ENCODE results near the gene ATP5PD. TPM values are rescaled to one million over a fixed set of nuclear protein-coding genes. Genes with fewer than 3 reads are reported as not detected.
"Not testable (repeated sequence)": the region's sequence is repeated elsewhere in the genome, so short reads cannot be mapped to it uniquely, and the experiment has no call there.

ATP5PD gene
- total RNA-seq, 1 experiment from 2014 or later: 383 TPM

DNA sequence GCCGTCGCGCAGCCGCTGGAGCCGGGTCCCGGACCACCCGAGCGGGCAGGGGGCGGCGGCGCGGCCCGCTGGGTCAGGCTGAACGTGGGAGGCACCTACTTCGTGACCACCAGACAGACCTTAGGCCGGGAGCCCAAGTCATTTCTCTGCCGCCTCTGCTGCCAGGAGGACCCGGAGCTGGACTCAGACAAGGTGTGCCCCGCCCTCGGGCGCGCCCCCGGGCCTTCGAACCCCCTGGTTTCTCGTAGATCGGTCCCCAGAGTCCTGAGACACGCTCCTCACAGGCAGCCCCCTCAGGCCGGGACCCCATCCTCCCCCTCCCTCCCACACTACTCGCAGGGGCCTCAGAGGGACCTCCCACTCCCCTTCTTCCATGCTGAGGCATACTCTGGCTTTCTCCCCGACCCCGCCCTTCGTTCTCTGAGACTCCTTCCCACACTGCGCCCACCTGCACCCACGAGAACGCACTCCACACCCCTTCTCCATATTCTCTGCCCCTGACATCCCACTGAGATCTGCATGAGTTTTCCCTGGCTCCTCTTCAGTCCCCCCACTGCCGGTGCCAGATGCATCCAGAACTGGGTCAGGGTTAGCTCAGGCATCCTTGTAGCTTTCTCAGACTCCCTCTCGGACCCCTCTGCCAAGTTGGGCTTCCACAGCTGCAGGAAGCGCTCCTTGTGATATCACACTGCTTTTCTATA is 779 bp upstream of the ATP5PD start:
- CTCF ChIA-PET: interaction anchor here (0.6 to 2.4 kb wide), 12 partner anchors 13 to 223 kb away, joined by 3 to 13 read pairs (median 4); partner anchors contain the start of genes HID1, MIF4GD, MRPL58 and OTOP2
- peak; percentile 1; the same call in 1 of the 2 replicates for ATAC-seq
- POLR2A ChIA-PET: interaction anchor here (0.7 to 2.3 kb wide), 3 partner anchors 13 to 174 kb away, joined by 3 to 9 read pairs (median 3); partner anchors contain the start of gene MRPL58
- H3K36me3 Mint-ChIP-seq: peaks cover 27% of the 10 kb centered on the region
- H3K4me1 Mint-ChIP-seq: peaks cover 36% of the 10 kb centered on the region
- H3K4me3 Mint-ChIP-seq: peak overlapping the region; percentile 99
- peak; percentile 44 for DNase-seq (ENCODE audit: low spot score)
- peak overlapping the region; percentile 81 for H3K27ac Mint-ChIP-seq
- TF ChIP-seq, protein P1, sequence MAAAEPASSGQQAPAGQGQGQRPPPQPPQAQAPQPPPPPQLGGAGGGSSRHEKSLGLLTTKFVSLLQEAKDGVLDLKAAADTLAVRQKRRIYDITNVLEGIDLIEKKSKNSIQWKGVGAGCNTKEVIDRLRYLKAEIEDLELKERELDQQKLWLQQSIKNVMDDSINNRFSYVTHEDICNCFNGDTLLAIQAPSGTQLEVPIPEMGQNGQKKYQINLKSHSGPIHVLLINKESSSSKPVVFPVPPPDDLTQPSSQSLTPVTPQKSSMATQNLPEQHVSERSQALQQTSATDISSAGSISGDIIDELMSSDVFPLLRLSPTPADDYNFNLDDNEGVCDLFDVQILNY (CRISPR knock-in tag; IDR thresholded peaks at IDR 0.05): no peak
- TF ChIP-seq SOX15 (CRISPR knock-in tag; IDR thresholded peaks at IDR 0.05): no peak
- TF ChIP-seq, protein P2, sequence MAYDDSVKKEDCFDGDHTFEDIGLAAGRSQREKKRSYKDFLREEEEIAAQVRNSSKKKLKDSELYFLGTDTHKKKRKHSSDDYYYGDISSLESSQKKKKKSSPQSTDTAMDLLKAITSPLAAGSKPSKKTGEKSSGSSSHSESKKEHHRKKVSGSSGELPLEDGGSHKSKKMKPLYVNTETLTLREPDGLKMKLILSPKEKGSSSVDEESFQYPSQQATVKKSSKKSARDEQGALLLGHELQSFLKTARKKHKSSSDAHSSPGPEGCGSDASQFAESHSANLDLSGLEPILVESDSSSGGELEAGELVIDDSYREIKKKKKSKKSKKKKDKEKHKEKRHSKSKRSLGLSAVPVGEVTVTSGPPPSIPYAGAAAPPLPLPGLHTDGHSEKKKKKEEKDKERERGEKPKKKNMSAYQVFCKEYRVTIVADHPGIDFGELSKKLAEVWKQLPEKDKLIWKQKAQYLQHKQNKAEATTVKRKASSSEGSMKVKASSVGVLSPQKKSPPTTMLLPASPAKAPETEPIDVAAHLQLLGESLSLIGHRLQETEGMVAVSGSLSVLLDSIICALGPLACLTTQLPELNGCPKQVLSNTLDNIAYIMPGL (CRISPR knock-in tag; IDR thresholded peaks at IDR 0.05): no peak
- no peak for TF ChIP-seq ZNF232 (CRISPR knock-in tag; IDR thresholded peaks at IDR 0.05)
- TF ChIP-seq, protein P3, sequence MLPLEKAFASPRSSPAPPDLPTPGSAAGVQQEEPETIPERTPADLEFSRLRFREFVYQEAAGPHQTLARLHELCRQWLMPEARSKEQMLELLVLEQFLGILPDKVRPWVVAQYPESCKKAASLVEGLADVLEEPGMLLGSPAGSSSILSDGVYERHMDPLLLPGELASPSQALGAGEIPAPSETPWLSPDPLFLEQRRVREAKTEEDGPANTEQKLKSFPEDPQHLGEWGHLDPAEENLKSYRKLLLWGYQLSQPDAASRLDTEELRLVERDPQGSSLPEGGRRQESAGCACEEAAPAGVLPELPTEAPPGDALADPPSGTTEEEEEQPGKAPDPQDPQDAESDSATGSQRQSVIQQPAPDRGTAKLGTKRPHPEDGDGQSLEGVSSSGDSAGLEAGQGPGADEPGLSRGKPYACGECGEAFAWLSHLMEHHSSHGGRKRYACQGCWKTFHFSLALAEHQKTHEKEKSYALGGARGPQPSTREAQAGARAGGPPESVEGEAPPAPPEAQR (CRISPR knock-in tag; IDR thresholded peaks at IDR 0.05): no peak
- no peak for TF ChIP-seq PRRX2 (CRISPR knock-in tag; IDR thresholded peaks at IDR 0.05)
- TF ChIP-seq MYBL2 (CRISPR knock-in tag; IDR thresholded peaks at IDR 0.05): no peak
- no peak for TF ChIP-seq NFE2L1 (CRISPR knock-in tag; IDR thresholded peaks at IDR 0.05)
- TF ChIP-seq, protein P4, sequence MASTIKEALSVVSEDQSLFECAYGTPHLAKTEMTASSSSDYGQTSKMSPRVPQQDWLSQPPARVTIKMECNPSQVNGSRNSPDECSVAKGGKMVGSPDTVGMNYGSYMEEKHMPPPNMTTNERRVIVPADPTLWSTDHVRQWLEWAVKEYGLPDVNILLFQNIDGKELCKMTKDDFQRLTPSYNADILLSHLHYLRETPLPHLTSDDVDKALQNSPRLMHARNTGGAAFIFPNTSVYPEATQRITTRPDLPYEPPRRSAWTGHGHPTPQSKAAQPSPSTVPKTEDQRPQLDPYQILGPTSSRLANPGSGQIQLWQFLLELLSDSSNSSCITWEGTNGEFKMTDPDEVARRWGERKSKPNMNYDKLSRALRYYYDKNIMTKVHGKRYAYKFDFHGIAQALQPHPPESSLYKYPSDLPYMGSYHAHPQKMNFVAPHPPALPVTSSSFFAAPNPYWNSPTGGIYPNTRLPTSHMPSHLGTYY (CRISPR knock-in tag; IDR thresholded peaks at IDR 0.05): no peak
- TF ChIP-seq ZNF121 (CRISPR knock-in tag; IDR thresholded peaks at IDR 0.05): no peak
- TF ChIP-seq, protein P5, sequence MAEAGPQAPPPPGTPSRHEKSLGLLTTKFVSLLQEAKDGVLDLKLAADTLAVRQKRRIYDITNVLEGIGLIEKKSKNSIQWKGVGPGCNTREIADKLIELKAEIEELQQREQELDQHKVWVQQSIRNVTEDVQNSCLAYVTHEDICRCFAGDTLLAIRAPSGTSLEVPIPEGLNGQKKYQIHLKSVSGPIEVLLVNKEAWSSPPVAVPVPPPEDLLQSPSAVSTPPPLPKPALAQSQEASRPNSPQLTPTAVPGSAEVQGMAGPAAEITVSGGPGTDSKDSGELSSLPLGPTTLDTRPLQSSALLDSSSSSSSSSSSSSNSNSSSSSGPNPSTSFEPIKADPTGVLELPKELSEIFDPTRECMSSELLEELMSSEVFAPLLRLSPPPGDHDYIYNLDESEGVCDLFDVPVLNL (CRISPR knock-in tag; IDR thresholded peaks at IDR 0.05; ENCODE audit: borderline replicate concordance, low read depth): no peak
- no peak for TF ChIP-seq MXD4 (CRISPR knock-in tag; IDR thresholded peaks at IDR 0.05; ENCODE audit: borderline replicate concordance)
- no peak for TF ChIP-seq ETV6 (CRISPR knock-in tag; IDR thresholded peaks at IDR 0.05)
- TF ChIP-seq, protein P6, sequence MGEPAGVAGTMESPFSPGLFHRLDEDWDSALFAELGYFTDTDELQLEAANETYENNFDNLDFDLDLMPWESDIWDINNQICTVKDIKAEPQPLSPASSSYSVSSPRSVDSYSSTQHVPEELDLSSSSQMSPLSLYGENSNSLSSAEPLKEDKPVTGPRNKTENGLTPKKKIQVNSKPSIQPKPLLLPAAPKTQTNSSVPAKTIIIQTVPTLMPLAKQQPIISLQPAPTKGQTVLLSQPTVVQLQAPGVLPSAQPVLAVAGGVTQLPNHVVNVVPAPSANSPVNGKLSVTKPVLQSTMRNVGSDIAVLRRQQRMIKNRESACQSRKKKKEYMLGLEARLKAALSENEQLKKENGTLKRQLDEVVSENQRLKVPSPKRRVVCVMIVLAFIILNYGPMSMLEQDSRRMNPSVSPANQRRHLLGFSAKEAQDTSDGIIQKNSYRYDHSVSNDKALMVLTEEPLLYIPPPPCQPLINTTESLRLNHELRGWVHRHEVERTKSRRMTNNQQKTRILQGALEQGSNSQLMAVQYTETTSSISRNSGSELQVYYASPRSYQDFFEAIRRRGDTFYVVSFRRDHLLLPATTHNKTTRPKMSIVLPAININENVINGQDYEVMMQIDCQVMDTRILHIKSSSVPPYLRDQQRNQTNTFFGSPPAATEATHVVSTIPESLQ (CRISPR knock-in tag; IDR thresholded peaks at IDR 0.05): no peak
- no peak for TF ChIP-seq JUN (CRISPR knock-in tag; IDR thresholded peaks at IDR 0.05)
- no peak for TF ChIP-seq SMAD3 (CRISPR knock-in tag; IDR thresholded peaks at IDR 0.05; ENCODE audit: borderline replicate concordance)
- TF ChIP-seq, protein P7, sequence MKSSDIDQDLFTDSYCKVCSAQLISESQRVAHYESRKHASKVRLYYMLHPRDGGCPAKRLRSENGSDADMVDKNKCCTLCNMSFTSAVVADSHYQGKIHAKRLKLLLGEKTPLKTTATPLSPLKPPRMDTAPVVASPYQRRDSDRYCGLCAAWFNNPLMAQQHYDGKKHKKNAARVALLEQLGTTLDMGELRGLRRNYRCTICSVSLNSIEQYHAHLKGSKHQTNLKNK (CRISPR knock-in tag; IDR thresholded peaks at IDR 0.05): no peak
- TF ChIP-seq, protein P8, sequence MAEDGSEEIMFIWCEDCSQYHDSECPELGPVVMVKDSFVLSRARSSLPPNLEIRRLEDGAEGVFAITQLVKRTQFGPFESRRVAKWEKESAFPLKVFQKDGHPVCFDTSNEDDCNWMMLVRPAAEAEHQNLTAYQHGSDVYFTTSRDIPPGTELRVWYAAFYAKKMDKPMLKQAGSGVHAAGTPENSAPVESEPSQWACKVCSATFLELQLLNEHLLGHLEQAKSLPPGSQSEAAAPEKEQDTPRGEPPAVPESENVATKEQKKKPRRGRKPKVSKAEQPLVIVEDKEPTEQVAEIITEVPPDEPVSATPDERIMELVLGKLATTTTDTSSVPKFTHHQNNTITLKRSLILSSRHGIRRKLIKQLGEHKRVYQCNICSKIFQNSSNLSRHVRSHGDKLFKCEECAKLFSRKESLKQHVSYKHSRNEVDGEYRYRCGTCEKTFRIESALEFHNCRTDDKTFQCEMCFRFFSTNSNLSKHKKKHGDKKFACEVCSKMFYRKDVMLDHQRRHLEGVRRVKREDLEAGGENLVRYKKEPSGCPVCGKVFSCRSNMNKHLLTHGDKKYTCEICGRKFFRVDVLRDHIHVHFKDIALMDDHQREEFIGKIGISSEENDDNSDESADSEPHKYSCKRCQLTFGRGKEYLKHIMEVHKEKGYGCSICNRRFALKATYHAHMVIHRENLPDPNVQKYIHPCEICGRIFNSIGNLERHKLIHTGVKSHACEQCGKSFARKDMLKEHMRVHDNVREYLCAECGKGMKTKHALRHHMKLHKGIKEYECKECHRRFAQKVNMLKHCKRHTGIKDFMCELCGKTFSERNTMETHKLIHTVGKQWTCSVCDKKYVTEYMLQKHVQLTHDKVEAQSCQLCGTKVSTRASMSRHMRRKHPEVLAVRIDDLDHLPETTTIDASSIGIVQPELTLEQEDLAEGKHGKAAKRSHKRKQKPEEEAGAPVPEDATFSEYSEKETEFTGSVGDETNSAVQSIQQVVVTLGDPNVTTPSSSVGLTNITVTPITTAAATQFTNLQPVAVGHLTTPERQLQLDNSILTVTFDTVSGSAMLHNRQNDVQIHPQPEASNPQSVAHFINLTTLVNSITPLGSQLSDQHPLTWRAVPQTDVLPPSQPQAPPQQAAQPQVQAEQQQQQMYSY (CRISPR knock-in tag; IDR thresholded peaks at IDR 0.05): no peak
- no peak for TF ChIP-seq RELA (CRISPR knock-in tag; IDR thresholded peaks at IDR 0.05; ENCODE audit: borderline replicate concordance)
- H3K9me3 Mint-ChIP-seq: no peaks in the 10 kb centered on the region
- no peaks in the 10 kb centered on the region for H3K27me3 Mint-ChIP-seq (ENCODE audit: low read depth)

DNA sequence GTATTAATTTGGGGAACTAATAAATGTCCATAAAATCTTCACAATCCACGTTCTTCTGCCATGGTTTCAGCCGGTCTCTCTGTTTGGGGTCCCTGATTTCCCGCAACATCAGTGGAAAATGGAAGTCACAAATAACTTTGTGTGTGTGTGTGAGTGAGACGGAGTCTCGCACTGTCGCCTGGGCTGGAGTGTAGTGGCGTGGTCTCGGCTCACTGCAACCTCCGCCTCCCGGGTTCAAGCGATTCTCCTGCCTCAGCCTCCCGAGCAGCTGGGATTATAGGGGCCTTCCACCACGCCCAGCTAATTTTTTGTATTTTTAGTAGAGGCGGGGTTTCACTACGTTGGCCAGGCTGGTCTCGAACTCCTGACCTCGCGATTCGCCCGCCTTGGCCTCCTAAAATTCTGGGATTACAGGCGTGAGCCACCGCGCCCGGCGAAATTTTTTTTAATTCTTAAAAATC is 793 bp downstream of the ATP5PD start:
- H3K9me3 Mint-ChIP-seq; ATAC-seq; H3K27me3 Mint-ChIP-seq (ENCODE audit: low read depth); DNase-seq (ENCODE audit: low spot score): not testable (repeated sequence)
- ChIA-PET CTCF (interaction anchor here (1.5 to 2.4 kb wide), 4 partner anchors 9 to 225 kb away, joined by 3 to 13 read pairs (median 4); partner anchors contain the start of gene MIF4GD), POLR2A (interaction anchor here (0.8 to 2.3 kb wide), 4 partner anchors 9 to 86 kb away, joined by 3 to 9 read pairs (median 4); partner anchors contain the start of genes MRPL58 and NT5C)
- Mint-ChIP-seq H3K27ac (peak overlapping the region; percentile 96), H3K36me3 (peaks cover 31% of the 10 kb centered on the region), H3K4me1 (peaks cover 51% of the 10 kb centered on the region), H3K4me3 (peak overlapping the region; percentile 98)

All from WTC11 (cell line).